ENCODE results near the gene SPCS3. TPM values are rescaled to one million over a fixed set of nuclear protein-coding genes. Genes with fewer than 3 reads are reported as not detected.
"Not testable (repeated sequence)": the region's sequence is repeated elsewhere in the genome, so short reads cannot be mapped to it uniquely, and the experiment has no call there.

The SPCS3 gene
- total RNA-seq, 1 donor from 2014 or later = 60.2 TPM

GRCh38 chr4:176292920-176293319 is 26.8 kb upstream of the SPCS3 start:
- no peak for TF ChIP-seq POLR2A (IDR thresholded peaks at IDR 0.05)
- no peak for TF ChIP-seq POLR2AphosphoS5 (IDR thresholded peaks at IDR 0.05; ENCODE audit: insufficient read depth in 1 of 2, low read depth in 1 of 2)
- no peak for TF ChIP-seq CTCF (IDR thresholded peaks at IDR 0.05)
- Histone ChIP-seq H3K27me3 (no peaks in the 10 kb centered on the region), H3K9me3 (no peaks in the 10 kb centered on the region), H3K4me3 (no peak overlapping the region), H3K36me3 (no peaks in the 10 kb centered on the region), H3K4me1 (no peaks in the 10 kb centered on the region), H3K27ac (no peak overlapping the region)
- intact Hi-C loops (cut with DNase I) = no loop called here
- no peak for DNase-seq (ENCODE audit: extremely low spot score in 2 of 2)

- intact Hi-C loops (cut with DNase I) = no loop called here
- DNase-seq (ENCODE audit: extremely low spot score in 2 of 2) = no peak
- Histone ChIP-seq H3K36me3 (no peaks in the 10 kb centered on the region), H3K27me3 (no peaks in the 10 kb centered on the region), H3K9me3 (no peaks in the 10 kb centered on the region), H3K27ac (no peak overlapping the region), H3K4me3 (no peak overlapping the region), H3K4me1 (no peaks in the 10 kb centered on the region)
- TF ChIP-seq POLR2AphosphoS5 (IDR thresholded peaks at IDR 0.05; ENCODE audit: insufficient read depth in 1 of 2, low read depth in 1 of 2) (no peak), CTCF (IDR thresholded peaks at IDR 0.05) (no peak), POLR2A (IDR thresholded peaks at IDR 0.05) (no peak)
These were observed 26.1 kb upstream of the SPCS3 start for GRCh38 chr4:176293660-176294059.

GRCh38 chr4:176295907-176296306 is 23.9 kb upstream of the SPCS3 start:
- H3K27ac ChIP-seq; intact Hi-C loops (cut with DNase I); H3K9me3 ChIP-seq; H3K4me3 ChIP-seq; H3K4me1 ChIP-seq; DNase-seq (ENCODE audit: extremely low spot score in 2 of 2); H3K36me3 ChIP-seq; H3K27me3 ChIP-seq: not testable (repeated sequence)

GRCh38 chr4:176298664-176299063 is 21.1 kb upstream of the SPCS3 start:
- Histone ChIP-seq H3K36me3 (no peaks in the 10 kb centered on the region), H3K4me1 (no peaks in the 10 kb centered on the region), H3K4me3 (no peak overlapping the region), H3K27me3 (no peaks in the 10 kb centered on the region), H3K9me3 (no peaks in the 10 kb centered on the region), H3K27ac (no peak overlapping the region)
- intact Hi-C loops (cut with DNase I) = no loop called here
- TF ChIP-seq POLR2AphosphoS5 (IDR thresholded peaks at IDR 0.05; ENCODE audit: insufficient read depth in 1 of 2, low read depth in 1 of 2) = no peak
- no peak for TF ChIP-seq POLR2A (IDR thresholded peaks at IDR 0.05)
- no peak for TF ChIP-seq CTCF (IDR thresholded peaks at IDR 0.05)
- DNase-seq (ENCODE audit: extremely low spot score in 2 of 2) = no peak

- Histone ChIP-seq H3K27ac (no peak overlapping the region), H3K36me3 (no peaks in the 10 kb centered on the region), H3K9me3 (no peaks in the 10 kb centered on the region), H3K4me1 (no peaks in the 10 kb centered on the region), H3K4me3 (no peak overlapping the region), H3K27me3 (no peaks in the 10 kb centered on the region)
- intact Hi-C loops (cut with DNase I) = no loop called here
- TF ChIP-seq CTCF (IDR thresholded peaks at IDR 0.05) (no peak), POLR2AphosphoS5 (IDR thresholded peaks at IDR 0.05; ENCODE audit: insufficient read depth in 1 of 2, low read depth in 1 of 2) (no peak), POLR2A (IDR thresholded peaks at IDR 0.05) (no peak)
- DNase-seq (ENCODE audit: extremely low spot score in 2 of 2) = no peak
These were observed 19.7 kb upstream of the SPCS3 start for GRCh38 chr4:176300036-176300435.

GRCh38 chr4:176300565-176300964 is 19.2 kb upstream of the SPCS3 start:
- DNase-seq (ENCODE audit: extremely low spot score in 2 of 2) = no peak
- TF ChIP-seq CTCF (IDR thresholded peaks at IDR 0.05) (no peak), POLR2AphosphoS5 (IDR thresholded peaks at IDR 0.05; ENCODE audit: insufficient read depth in 1 of 2, low read depth in 1 of 2) (no peak), POLR2A (IDR thresholded peaks at IDR 0.05) (no peak)

More at GRCh38 chr4:176300565-176300964, 19.2 kb upstream of the SPCS3 start:
- intact Hi-C loops (cut with DNase I) = no loop called here
- Histone ChIP-seq H3K9me3 (no peaks in the 10 kb centered on the region), H3K4me1 (no peaks in the 10 kb centered on the region), H3K27me3 (no peaks in the 10 kb centered on the region), H3K27ac (no peak overlapping the region), H3K36me3 (no peaks in the 10 kb centered on the region), H3K4me3 (no peak overlapping the region)

Measured in vagina (tissue), 2 donors.